ENCODE measurements around the gene TBC1D2B. TPM values are rescaled to one million over a fixed set of nuclear protein-coding genes. Genes with fewer than 3 reads are reported as not detected.

Gene TBC1D2B
- total RNA-seq, 1 donor from 2014 or later = 11.7 TPM

DNA sequence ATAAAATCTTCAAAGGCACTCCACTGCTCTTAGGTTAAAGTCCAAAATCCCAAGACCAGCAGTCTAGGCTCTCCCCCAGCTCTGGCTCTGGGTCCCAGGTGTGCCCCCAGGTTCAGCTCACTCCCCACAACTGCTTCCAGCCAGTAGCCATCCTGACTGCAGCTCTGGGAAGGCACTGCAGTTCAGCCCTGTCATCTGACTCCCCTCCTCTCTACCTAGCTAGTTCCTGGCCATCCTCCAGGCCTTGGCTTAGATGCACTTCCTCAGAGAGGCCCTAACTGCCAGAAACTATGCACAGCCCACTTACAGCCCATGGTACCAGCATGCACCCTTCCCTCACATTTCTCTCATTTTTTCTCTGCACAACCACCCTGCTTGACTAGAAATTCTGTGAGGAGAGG, 25.5 kb downstream of the TBC1D2B start:
- H3K27ac ChIP-seq (replicated peaks) = peak overlapping the region; percentile 78
- no peak for DNase-seq
- peaks cover 84% of the 10 kb centered on the region for H3K4me1 ChIP-seq
- peaks cover 8% of the 10 kb centered on the region for H3K36me3 ChIP-seq
- intact Hi-C loops (cut with micrococcal nuclease) = no loop called here
- no peak for TF ChIP-seq CTCF (IDR thresholded peaks at IDR 0.05; ENCODE audit: borderline replicate concordance)
- no peaks in the 10 kb centered on the region for H3K27me3 ChIP-seq (ENCODE audit: low read depth)
- no peak overlapping the region for H3K4me3 ChIP-seq
- no peaks in the 10 kb centered on the region for H3K9me3 ChIP-seq (replicated peaks)

GRCh38 chr15:78051596-78051995, 25.9 kb downstream of the TBC1D2B start:
- intact Hi-C loops (cut with micrococcal nuclease) = no loop called here
- Histone ChIP-seq H3K36me3 (peaks cover 8% of the 10 kb centered on the region), H3K27me3 (ENCODE audit: low read depth) (no peaks in the 10 kb centered on the region), H3K4me3 (no peak overlapping the region), H3K9me3 (replicated peaks) (no peaks in the 10 kb centered on the region), H3K4me1 (peaks cover 84% of the 10 kb centered on the region), H3K27ac (replicated peaks) (peak overlapping the region; percentile 78)
- DNase-seq = no peak
- TF ChIP-seq CTCF (IDR thresholded peaks at IDR 0.05; ENCODE audit: borderline replicate concordance) = no peak

DNA sequence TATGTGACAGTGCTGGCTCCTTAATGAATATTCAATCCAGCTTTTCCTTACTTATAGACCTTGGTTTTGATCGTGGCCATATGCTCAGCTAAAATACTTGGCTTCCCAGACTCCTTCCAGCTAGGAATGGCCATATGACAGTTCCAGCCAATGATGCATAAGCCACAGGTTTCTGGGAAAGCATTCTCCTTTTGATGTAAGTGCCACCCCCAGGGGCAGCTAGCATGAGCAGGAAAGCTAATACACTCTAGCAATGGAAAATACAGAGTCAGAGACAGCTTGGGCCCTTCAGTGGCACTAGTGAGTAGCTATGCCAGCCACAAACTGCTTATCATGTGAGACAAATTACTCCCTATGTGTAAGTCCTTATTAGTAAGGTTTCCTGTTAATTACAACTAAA, 26.7 kb downstream of the TBC1D2B start:
- peak overlapping the region; percentile 78 for H3K27ac ChIP-seq (replicated peaks)
- H3K27me3 ChIP-seq (ENCODE audit: low read depth) = no peaks in the 10 kb centered on the region
- peaks cover 80% of the 10 kb centered on the region for H3K4me1 ChIP-seq
- H3K9me3 ChIP-seq (replicated peaks) = no peaks in the 10 kb centered on the region
- peaks cover 8% of the 10 kb centered on the region for H3K36me3 ChIP-seq
- no peak for DNase-seq
- H3K4me3 ChIP-seq = no peak overlapping the region
- intact Hi-C loops (cut with micrococcal nuclease) = no loop called here
- TF ChIP-seq CTCF (IDR thresholded peaks at IDR 0.05; ENCODE audit: borderline replicate concordance) = no peak

- Histone ChIP-seq H3K27ac (replicated peaks) (peak overlapping the region; percentile 78), H3K36me3 (peaks cover 8% of the 10 kb centered on the region), H3K9me3 (replicated peaks) (no peaks in the 10 kb centered on the region), H3K27me3 (ENCODE audit: low read depth) (no peaks in the 10 kb centered on the region), H3K4me3 (no peak overlapping the region), H3K4me1 (peaks cover 76% of the 10 kb centered on the region)
- intact Hi-C loops (cut with micrococcal nuclease) = no loop called here
- TF ChIP-seq CTCF (IDR thresholded peaks at IDR 0.05; ENCODE audit: borderline replicate concordance) = no peak
- no peak for DNase-seq
Measured at GRCh38 chr15:78050441-78050809, 27.1 kb downstream of the TBC1D2B start.

DNA sequence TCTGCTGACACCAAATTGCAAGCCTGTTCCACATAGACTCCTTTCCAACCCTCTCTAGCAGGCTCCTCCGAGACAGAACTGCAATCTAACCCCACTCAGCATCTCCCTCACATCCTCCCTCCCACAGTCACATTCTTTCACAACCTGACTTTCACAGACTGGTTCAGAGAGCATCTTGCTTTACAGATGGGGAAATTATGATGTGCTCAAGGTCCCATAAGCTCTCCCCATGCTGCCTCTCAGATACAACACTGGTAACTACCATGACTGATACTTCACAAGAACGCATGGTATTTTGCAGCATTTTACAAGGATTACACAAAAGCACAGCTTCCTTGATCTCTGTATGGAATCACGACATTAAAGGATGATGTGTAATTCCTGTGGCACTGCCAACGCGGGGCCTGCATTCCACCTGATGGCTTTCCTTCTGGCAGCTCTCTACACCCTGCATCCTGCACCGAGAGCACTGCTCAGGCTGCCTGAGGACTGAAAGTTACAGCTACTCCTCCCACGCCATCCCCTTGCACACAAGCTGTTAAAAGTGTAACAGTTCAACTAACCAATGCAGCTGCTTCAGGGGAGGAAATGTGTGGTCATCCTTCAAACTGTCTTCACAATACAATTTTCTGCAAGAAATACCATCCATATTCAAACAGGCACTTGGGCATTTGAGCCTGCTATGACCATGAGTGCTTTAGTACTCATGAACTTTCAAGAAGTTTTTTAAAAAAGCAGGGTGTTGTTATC, 27.6 kb downstream of the TBC1D2B start:
- peaks cover 72% of the 10 kb centered on the region for H3K4me1 ChIP-seq

More for the DNA sequence above, 27.6 kb downstream of the TBC1D2B start:
- Histone ChIP-seq H3K9me3 (replicated peaks) (no peaks in the 10 kb centered on the region), H3K27me3 (ENCODE audit: low read depth) (no peaks in the 10 kb centered on the region), H3K27ac (replicated peaks) (peak overlapping the region; percentile 78), H3K36me3 (peaks cover 8% of the 10 kb centered on the region), H3K4me3 (no peak overlapping the region)
- intact Hi-C loops (cut with micrococcal nuclease) = no loop called here
- TF ChIP-seq CTCF (IDR thresholded peaks at IDR 0.05; ENCODE audit: borderline replicate concordance) = no peak
- no peak for DNase-seq
